ENCODE data around the gene LIPC.

DNA sequence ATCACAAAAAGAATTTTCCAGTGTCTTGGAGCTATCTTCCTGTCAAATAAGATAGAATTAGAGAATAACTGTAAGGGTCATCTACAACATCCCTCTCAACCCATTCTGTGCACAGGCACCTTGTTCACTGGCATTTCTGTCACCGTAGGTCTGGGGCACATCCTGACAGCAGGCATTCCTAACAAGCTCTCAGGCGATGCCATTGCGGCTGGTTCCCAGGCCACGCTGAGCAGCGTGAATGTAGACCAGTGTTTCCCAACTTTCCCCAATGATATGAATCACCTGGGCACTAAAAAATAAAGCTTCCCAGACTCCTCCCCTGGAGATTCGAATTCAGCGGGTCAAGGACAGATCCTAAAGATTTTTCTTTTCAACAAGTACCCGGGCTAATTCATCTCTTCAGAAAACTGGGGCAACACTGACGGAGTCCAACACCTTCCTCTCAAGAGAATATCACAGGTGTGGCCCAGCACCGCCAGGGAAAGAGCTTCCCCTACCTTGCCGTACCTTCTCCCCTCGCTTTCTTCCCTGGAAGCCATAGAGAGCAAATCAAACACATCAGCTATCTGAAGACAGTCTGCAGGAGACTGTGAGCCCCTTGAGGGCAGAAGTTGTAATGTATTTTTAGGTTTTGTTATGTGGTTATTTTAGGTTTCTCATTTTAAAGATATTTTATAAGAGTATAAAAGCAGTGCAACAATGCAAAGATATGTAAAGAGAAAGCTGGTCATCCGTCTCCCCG lies 143.4 kb downstream of the LIPC start:
- TF ChIP-seq, protein P1, sequence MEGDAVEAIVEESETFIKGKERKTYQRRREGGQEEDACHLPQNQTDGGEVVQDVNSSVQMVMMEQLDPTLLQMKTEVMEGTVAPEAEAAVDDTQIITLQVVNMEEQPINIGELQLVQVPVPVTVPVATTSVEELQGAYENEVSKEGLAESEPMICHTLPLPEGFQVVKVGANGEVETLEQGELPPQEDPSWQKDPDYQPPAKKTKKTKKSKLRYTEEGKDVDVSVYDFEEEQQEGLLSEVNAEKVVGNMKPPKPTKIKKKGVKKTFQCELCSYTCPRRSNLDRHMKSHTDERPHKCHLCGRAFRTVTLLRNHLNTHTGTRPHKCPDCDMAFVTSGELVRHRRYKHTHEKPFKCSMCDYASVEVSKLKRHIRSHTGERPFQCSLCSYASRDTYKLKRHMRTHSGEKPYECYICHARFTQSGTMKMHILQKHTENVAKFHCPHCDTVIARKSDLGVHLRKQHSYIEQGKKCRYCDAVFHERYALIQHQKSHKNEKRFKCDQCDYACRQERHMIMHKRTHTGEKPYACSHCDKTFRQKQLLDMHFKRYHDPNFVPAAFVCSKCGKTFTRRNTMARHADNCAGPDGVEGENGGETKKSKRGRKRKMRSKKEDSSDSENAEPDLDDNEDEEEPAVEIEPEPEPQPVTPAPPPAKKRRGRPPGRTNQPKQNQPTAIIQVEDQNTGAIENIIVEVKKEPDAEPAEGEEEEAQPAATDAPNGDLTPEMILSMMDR (IDR thresholded peaks at IDR 0.05) = no peak
- TF ChIP-seq POLR2A (IDR thresholded peaks at IDR 0.05) = no peak

All from thyroid gland (tissue), 4 donors.